ENCODE measurements around the gene KIF15. TPM values are rescaled to one million over a fixed set of nuclear protein-coding genes. Genes with fewer than 3 reads are reported as not detected.

The KIF15 gene
- total RNA-seq, 1 donor from 2014 or later = 2.2 TPM

GRCh38 chr3:44729384-44729910 lies 32.1 kb upstream of the KIF15 start, which contains the start of gene ZNF501:
TSS of gene ZNF501 (plus strand) at chr3:44729635. CDS start at chr3:44734422, 4,787 bp downstream.
- H3K9me3 Mint-ChIP-seq (ENCODE audit: low read depth) = peaks cover 80% of the 10 kb centered on the region
- H3K36me3 Mint-ChIP-seq (ENCODE audit: low read depth) = peaks cover 36% of the 10 kb centered on the region

GRCh38 chr3:44734646-44735168 lies 26.9 kb upstream of the KIF15 start:
- Mint-ChIP-seq H3K27me3 (ENCODE audit: low read depth) (no peaks in the 10 kb centered on the region), H3K9me3 (ENCODE audit: low read depth) (peaks cover 87% of the 10 kb centered on the region), H3K4me3 (ENCODE audit: unreplicated experiment) (no peak overlapping the region), H3K4me1 (ENCODE audit: low read depth) (no peaks in the 10 kb centered on the region), H3K36me3 (ENCODE audit: low read depth) (peaks cover 43% of the 10 kb centered on the region), H3K27ac (ENCODE audit: unreplicated experiment) (no peak overlapping the region)
- no peak for DNase-seq (ENCODE audit: low spot score)
- no peak for TF ChIP-seq CTCF (IDR thresholded peaks at IDR 0.05)

More at GRCh38 chr3:44729384-44729910, 32.1 kb upstream of the KIF15 start, which contains the start of gene ZNF501:
- peak within 1 kb of the TSS; percentile 54 for H3K27ac Mint-ChIP-seq (ENCODE audit: unreplicated experiment)
- H3K4me3 Mint-ChIP-seq (ENCODE audit: unreplicated experiment) = peak within 1 kb of the TSS; percentile 73
- no peak for TF ChIP-seq CTCF (IDR thresholded peaks at IDR 0.05)
- no peaks in the 10 kb centered on the region for H3K27me3 Mint-ChIP-seq (ENCODE audit: low read depth)
- peak; percentile 94 for DNase-seq (ENCODE audit: low spot score)
- H3K4me1 Mint-ChIP-seq (ENCODE audit: low read depth) = no peaks in the 10 kb centered on the region

GRCh38 chr3:44761101-44761423 lies 532 bp upstream of the KIF15 start:
- Mint-ChIP-seq H3K9me3 (ENCODE audit: low read depth) (peaks cover 21% of the 10 kb centered on the region), H3K4me1 (ENCODE audit: low read depth) (peaks cover 16% of the 10 kb centered on the region), H3K27me3 (ENCODE audit: low read depth) (no peaks in the 10 kb centered on the region), H3K36me3 (ENCODE audit: low read depth) (peaks cover 22% of the 10 kb centered on the region), H3K27ac (ENCODE audit: unreplicated experiment) (peak overlapping the region; percentile 68), H3K4me3 (ENCODE audit: unreplicated experiment) (peak overlapping the region; percentile 78)
- no peak for DNase-seq (ENCODE audit: low spot score)
- TF ChIP-seq CTCF (IDR thresholded peaks at IDR 0.05) = no peak

- H3K9me3 Mint-ChIP-seq (ENCODE audit: low read depth) = peaks cover 19% of the 10 kb centered on the region
- no peaks in the 10 kb centered on the region for H3K27me3 Mint-ChIP-seq (ENCODE audit: low read depth)
- peaks cover 19% of the 10 kb centered on the region for H3K36me3 Mint-ChIP-seq (ENCODE audit: low read depth)
- peaks cover 16% of the 10 kb centered on the region for H3K4me1 Mint-ChIP-seq (ENCODE audit: low read depth)
- TF ChIP-seq CTCF (IDR thresholded peaks at IDR 0.05) = no peak
- peak overlapping the region; percentile 68 for H3K27ac Mint-ChIP-seq (ENCODE audit: unreplicated experiment)
- H3K4me3 Mint-ChIP-seq (ENCODE audit: unreplicated experiment) = peak overlapping the region; percentile 78
- no peak for DNase-seq (ENCODE audit: low spot score)
Measured at GRCh38 chr3:44762170-44762677, 630 bp downstream of the KIF15 start.

GRCh38 chr3:44762690-44763089 lies 1.1 kb downstream of the KIF15 start:
- peaks cover 15% of the 10 kb centered on the region for H3K9me3 Mint-ChIP-seq (ENCODE audit: low read depth)
- no peak overlapping the region for H3K27ac Mint-ChIP-seq (ENCODE audit: unreplicated experiment)

More at GRCh38 chr3:44762690-44763089, 1.1 kb downstream of the KIF15 start:
- Mint-ChIP-seq H3K4me3 (ENCODE audit: unreplicated experiment) (peak overlapping the region; percentile 78), H3K4me1 (ENCODE audit: low read depth) (peaks cover 16% of the 10 kb centered on the region), H3K27me3 (ENCODE audit: low read depth) (no peaks in the 10 kb centered on the region), H3K36me3 (ENCODE audit: low read depth) (peaks cover 15% of the 10 kb centered on the region)
- no peak for TF ChIP-seq CTCF (IDR thresholded peaks at IDR 0.05)
- no peak for DNase-seq (ENCODE audit: low spot score)
